H4 (cell line): ENCODE data around the gene LPP. TPM values are rescaled to one million over a fixed set of nuclear protein-coding genes. Genes with fewer than 3 reads are reported as not detected.
A peak's percentile ranks its signal among the peaks of the same experiment; 100 is the strongest.

Source experiments
- DNase-seq: peaks from one replicate; pipeline ENCODE4 v3.0.0-alpha.2; 2015; ENCODE audit warnings: low spot score
- total RNA-seq: library from RNA; depleted of rRNA; stranded (reverse); fragments of >200 nt; shearing (Covaris generic); gene quantifications from 2 replicates; pipeline ENCODE4 v1.2.3, GENCODE V29; 2014

LPP gene
- total RNA-seq, 1 experiment from 2014 or later, result 28.3 TPM

GRCh38 chr3:188516515-188516914 is 362.6 kb downstream of the LPP start:
- DNase-seq, result no peak

GRCh38 chr3:188518416-188518815 is 364.5 kb downstream of the LPP start:
- DNase-seq, result no peak

GRCh38 chr3:188518835-188519452 is 365.0 kb downstream of the LPP start:
- no peak for DNase-seq

GRCh38 chr3:188520466-188520865 is 366.5 kb downstream of the LPP start:
- no peak for DNase-seq

- no peak for DNase-seq
Measured at GRCh38 chr3:188522115-188522514, 368.2 kb downstream of the LPP start.

GRCh38 chr3:188523291-188523690 is 369.3 kb downstream of the LPP start:
- no peak for DNase-seq

- no peak for DNase-seq
Measured at GRCh38 chr3:188524052-188524451, 370.1 kb downstream of the LPP start.

GRCh38 chr3:188526057-188526456 is 372.1 kb downstream of the LPP start:
- no peak for DNase-seq

- no peak for DNase-seq
Measured at GRCh38 chr3:188527389-188527788, 373.4 kb downstream of the LPP start.

- no peak for DNase-seq
Measured at GRCh38 chr3:188528396-188528795, 374.4 kb downstream of the LPP start.

GRCh38 chr3:188529228-188529627 is 375.3 kb downstream of the LPP start:
- DNase-seq, result no peak

- DNase-seq, result no peak
Measured at GRCh38 chr3:188530226-188530625, 376.3 kb downstream of the LPP start.

GRCh38 chr3:188531210-188531609 is 377.3 kb downstream of the LPP start:
- DNase-seq, result no peak

GRCh38 chr3:188533172-188533571 is 379.2 kb downstream of the LPP start:
- no peak for DNase-seq

- no peak for DNase-seq
Measured at GRCh38 chr3:188533612-188534357, 379.8 kb downstream of the LPP start.

GRCh38 chr3:188534633-188535032 is 380.7 kb downstream of the LPP start:
- no peak for DNase-seq

- no peak for DNase-seq
Measured at GRCh38 chr3:188537606-188538005, 383.6 kb downstream of the LPP start.

- no peak for DNase-seq
Measured at GRCh38 chr3:188539037-188539436, 385.1 kb downstream of the LPP start.

GRCh38 chr3:188539631-188540194 is 385.8 kb downstream of the LPP start:
- DNase-seq, result no peak

GRCh38 chr3:188542196-188542595 is 388.2 kb downstream of the LPP start:
- no peak for DNase-seq

GRCh38 chr3:188544012-188544411 is 390.1 kb downstream of the LPP start:
- DNase-seq, result no peak

- peak; percentile 73 for DNase-seq
Measured at GRCh38 chr3:188546835-188547670, 393.1 kb downstream of the LPP start.
